ENCODE data around the gene THAP7.

Gene THAP7

GRCh38 chr22:20992456-20993303, 9.2 kb downstream of the THAP7 start:
- DNase-seq: no peak

GRCh38 chr22:20992056-20992442, 9.9 kb downstream of the THAP7 start:
- DNase-seq: no peak

- DNase-seq: no peak
Measured at GRCh38 chr22:20991252-20992055, 10.5 kb downstream of the THAP7 start.

- DNase-seq: no peak
Measured at GRCh38 chr22:20990184-20991180, 11.4 kb downstream of the THAP7 start.

- DNase-seq: no peak
Measured at GRCh38 chr22:20989323-20990138, 12.4 kb downstream of the THAP7 start.

- DNase-seq: no peak
Measured at GRCh38 chr22:20988573-20989322, 13.2 kb downstream of the THAP7 start.

- no peak for DNase-seq
Measured at GRCh38 chr22:20987375-20987774, 14.5 kb downstream of the THAP7 start.

- no peak for DNase-seq
Measured at GRCh38 chr22:20986365-20986764, 15.6 kb downstream of the THAP7 start.

- DNase-seq: no peak
Measured at GRCh38 chr22:20985720-20986119, 16.2 kb downstream of the THAP7 start.

GRCh38 chr22:20983081-20983771, 18.7 kb downstream of the THAP7 start:
- no peak for DNase-seq

GRCh38 chr22:20982563-20982882, 19.4 kb downstream of the THAP7 start:
- no peak for DNase-seq

GRCh38 chr22:20981787-20982562, 19.9 kb downstream of the THAP7 start, which contains the start of gene LZTR1:
Gene LZTR1, plus strand, starts transcription at chr22:20982297. Its CDS starts 75 bp downstream, at chr22:20982372.
- DNase-seq: peak; percentile 61 to 66

- no peak for DNase-seq
Measured at GRCh38 chr22:20980938-20981722, 20.8 kb downstream of the THAP7 start.

GRCh38 chr22:20980523-20980922, 21.4 kb downstream of the THAP7 start:
- no peak for DNase-seq

- no peak for DNase-seq
Measured at GRCh38 chr22:20979940-20980453, 21.9 kb downstream of the THAP7 start.

GRCh38 chr22:20979243-20979809, 22.6 kb downstream of the THAP7 start:
- peak; percentile 58 to 73 for DNase-seq

- DNase-seq: no peak
Measured at GRCh38 chr22:20978419-20978818, 23.5 kb downstream of the THAP7 start.

- no peak for DNase-seq
Measured at GRCh38 chr22:20977516-20978170, 24.3 kb downstream of the THAP7 start.
